Endodermal cell (in vitro differentiated cells): Measurements from ENCODE around the gene TTN. TPM values are rescaled to one million over a fixed set of nuclear protein-coding genes. Genes with fewer than 3 reads are reported as not detected.

ENCODE experiments used
- DNase-seq: peaks from one replicate; pipeline ENCODE4 v3.0.0-alpha.2; 2017
- H3K27ac ChIP-seq: 2 replicates; pipeline ENCODE4 v1.5.1; 2013; ENCODE audit warnings: mild to moderate bottlenecking, low read depth, low read length, moderate library complexity
- H3K27me3 ChIP-seq: 2 replicates; pipeline ENCODE4 v1.6.1; 2013; ENCODE audit warnings: mild to moderate bottlenecking, low read length, moderate library complexity; ENCODE audit not compliant: insufficient read depth, control insufficient read depth, poor library complexity, severe bottlenecking
- H3K36me3 ChIP-seq: 2 replicates; pipeline ENCODE4 v1.7.0; 2013; ENCODE audit warnings: mild to moderate bottlenecking, low read length, moderate library complexity; ENCODE audit not compliant: control insufficient read depth, insufficient read depth
- H3K4me1 ChIP-seq: one replicate; pipeline ENCODE4 v1.7.0; 2013; ENCODE audit warnings: low read length; ENCODE audit not compliant: control insufficient read depth, insufficient read depth
- H3K4me3 ChIP-seq: 2 replicates; pipeline ENCODE4 v1.5.1; 2013; ENCODE audit warnings: mild to moderate bottlenecking, low read length, moderate library complexity
- H3K9ac ChIP-seq: 2 replicates; pipeline ENCODE4 v1.6.1; 2013; ENCODE audit warnings: mild to moderate bottlenecking, low read length, moderate library complexity; ENCODE audit not compliant: poor library complexity, severe bottlenecking; ENCODE audit errors: extremely low read depth
- H3K9me3 ChIP-seq: 2 replicates; pipeline ENCODE4 v1.6.1; 2013; ENCODE audit warnings: mild to moderate bottlenecking, low read length, moderate library complexity; ENCODE audit not compliant: control insufficient read depth
- H3K27ac Mint-ChIP-seq: 2 replicates; pipeline ENCODE4 v1.8.0; 2020; ENCODE audit warnings: mixed read lengths
- H3K27me3 Mint-ChIP-seq: 2 replicates; pipeline ENCODE4 v1.8.0; 2021; ENCODE audit warnings: mild to moderate bottlenecking, mixed read lengths; ENCODE audit not compliant: insufficient read depth
- H3K36me3 Mint-ChIP-seq: 2 replicates; pipeline ENCODE4 v1.8.0; 2020; ENCODE audit warnings: low read depth, mixed read lengths
- H3K4me1 Mint-ChIP-seq: 2 replicates; pipeline ENCODE4 v1.8.0; 2020; ENCODE audit warnings: mixed read lengths
- H3K4me3 Mint-ChIP-seq: 2 replicates; pipeline ENCODE4 v1.8.0; 2020; ENCODE audit warnings: mild to moderate bottlenecking, moderate library complexity, mixed read lengths
- H3K9me3 Mint-ChIP-seq: 2 replicates; pipeline ENCODE4 v1.8.0; 2020; ENCODE audit warnings: mild to moderate bottlenecking, mixed read lengths
- CTCF ChIP-seq: fragments of 200-600 bp; sonication (generic); conservative IDR thresholded peaks from 2 replicates; pipeline ENCODE4 v1.5.0; 2021; ENCODE audit warnings: antibody characterized with exemption, mild to moderate bottlenecking
- WGBS, 2 experiments: methylation state at CpG; one replicate each; pipeline versions ENCODE4 v1.1.5 to v1.1.7; 2013; ENCODE audit warnings: missing lambda C conversion rate in 2 of 2, mixed read lengths in 1 of 2; ENCODE audit not compliant: insufficient coverage in 1 of 2, insufficient read length in 1 of 2; 5-methylcytosine and 5-hydroxymethylcytosine counted together
- total RNA-seq, 2 donors: library from RNA; stranded (reverse); fragmentation: NEBNext Ultra II Directional in 1 of 2; extraction: Animal tissue kit (Norgen Biotek cat#: 25700) in 1 of 2; gene quantifications; 2 replicates in 1 of 2; 3 replicates in 1 of 2; pipeline ENCODE4 v1.2.1, GENCODE V29; 2021

TTN gene
- total RNA-seq, 2 donors from 2014 or later, result 101 to 118 TPM

- TF ChIP-seq CTCF, result no peak
- peaks cover 13% of the 10 kb centered on the region for H3K36me3 Mint-ChIP-seq
- H3K9me3 Mint-ChIP-seq, result no peaks in the 10 kb centered on the region
- WGBS, 2 experiments, result 83 to 91% methylated on average over 1 to 2 of the region's 2 CpGs
- no peak overlapping the region for H3K4me3 Mint-ChIP-seq
- peak overlapping the region; percentile 48 for H3K27ac Mint-ChIP-seq
- no peaks in the 10 kb centered on the region for H3K9me3 ChIP-seq
- no peak overlapping the region for H3K4me3 ChIP-seq
- H3K36me3 ChIP-seq, result peaks cover 3% of the 10 kb centered on the region
- no peak overlapping the region for H3K9ac ChIP-seq
- DNase-seq, result no peak
- H3K4me1 ChIP-seq, result no peaks in the 10 kb centered on the region
- H3K27me3 ChIP-seq, result no peaks in the 10 kb centered on the region
- H3K4me1 Mint-ChIP-seq, result no peaks in the 10 kb centered on the region
- no peaks in the 10 kb centered on the region for H3K27me3 Mint-ChIP-seq
- H3K27ac ChIP-seq, result no peak overlapping the region
Measured at GRCh38 chr2:178512484-178512883, 294.7 kb downstream of the TTN start.

GRCh38 chr2:178510384-178510783 lies 296.8 kb downstream of the TTN start:
- Histone ChIP-seq H3K4me1 (no peaks in the 10 kb centered on the region), H3K27ac (no peak overlapping the region), H3K27me3 (no peaks in the 10 kb centered on the region), H3K9me3 (no peaks in the 10 kb centered on the region), H3K9ac (no peak overlapping the region), H3K36me3 (peaks cover 3% of the 10 kb centered on the region), H3K4me3 (no peak overlapping the region)
- H3K36me3 Mint-ChIP-seq, result peaks cover 13% of the 10 kb centered on the region
- TF ChIP-seq CTCF, result no peak
- no peak overlapping the region for H3K27ac Mint-ChIP-seq
- no peaks in the 10 kb centered on the region for H3K9me3 Mint-ChIP-seq
- peaks cover 9% of the 10 kb centered on the region for H3K4me1 Mint-ChIP-seq
- no peak for DNase-seq
- no peaks in the 10 kb centered on the region for H3K27me3 Mint-ChIP-seq
- no peak overlapping the region for H3K4me3 Mint-ChIP-seq
- 95 to 100% methylated on average over 2 to 6 of the region's 6 CpGs for WGBS, 2 experiments

- WGBS, 2 experiments, result no CpG with 5 or more reads among the region's 2 CpGs
- TF ChIP-seq CTCF, result no peak
- H3K4me1 Mint-ChIP-seq, result peaks cover 9% of the 10 kb centered on the region
- no peaks in the 10 kb centered on the region for H3K27me3 ChIP-seq
- DNase-seq, result no peak
- no peaks in the 10 kb centered on the region for H3K27me3 Mint-ChIP-seq
- peaks cover 9% of the 10 kb centered on the region for H3K36me3 ChIP-seq
- H3K36me3 Mint-ChIP-seq, result peaks cover 13% of the 10 kb centered on the region
- no peaks in the 10 kb centered on the region for H3K9me3 ChIP-seq
- no peaks in the 10 kb centered on the region for H3K4me1 ChIP-seq
- H3K9ac ChIP-seq, result no peak overlapping the region
- no peaks in the 10 kb centered on the region for H3K9me3 Mint-ChIP-seq
- H3K27ac Mint-ChIP-seq, result no peak overlapping the region
- H3K27ac ChIP-seq, result no peak overlapping the region
- no peak overlapping the region for H3K4me3 ChIP-seq
- no peak overlapping the region for H3K4me3 Mint-ChIP-seq
Measured at GRCh38 chr2:178508646-178509045, 298.6 kb downstream of the TTN start.
